Measurements from ENCODE around the gene GLIPR2. TPM values are rescaled to one million over a fixed set of nuclear protein-coding genes. Genes with fewer than 3 reads are reported as not detected.
A peak's percentile ranks its signal among the peaks of the same experiment; 100 is the strongest.
"Not testable (repeated sequence)": the region's sequence is repeated elsewhere in the genome, so short reads cannot be mapped to it uniquely, and the experiment has no call there.

GLIPR2 gene
- 10 to 100 TPM; 11.0 to 27.1 TPM for total RNA-seq

DNA sequence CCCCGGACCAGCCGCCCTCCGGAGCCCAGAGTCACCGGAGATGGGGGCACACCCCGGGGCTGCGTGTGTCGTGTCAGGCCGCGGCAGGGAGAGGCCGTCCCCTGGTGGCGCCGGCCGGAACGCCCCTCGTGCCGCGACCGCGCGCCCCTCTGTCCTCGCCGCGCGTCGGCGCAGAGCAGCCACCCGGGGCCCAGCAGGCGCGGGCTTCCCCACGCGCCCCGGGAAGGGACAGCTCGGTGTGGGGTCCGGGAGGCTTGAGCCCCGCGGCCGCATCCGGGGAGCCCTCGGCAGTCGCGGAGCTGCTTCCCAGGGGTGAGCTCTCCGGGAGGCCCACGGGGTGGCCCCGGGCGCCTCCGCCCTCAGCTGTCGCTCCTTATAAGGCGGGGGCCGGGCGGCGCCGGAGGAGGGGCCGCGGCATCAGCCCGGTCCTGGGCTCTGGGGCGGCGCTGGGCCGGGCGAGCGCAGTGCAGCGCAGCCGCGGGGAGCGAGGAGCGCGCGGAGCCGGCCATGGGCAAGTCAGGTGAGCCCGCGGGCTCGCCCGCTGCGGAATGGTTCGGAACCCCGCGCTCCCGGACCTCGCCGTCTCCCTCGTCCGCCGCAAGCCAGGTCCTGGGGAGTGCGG is at the start of gene GLIPR2:
TSS of gene GLIPR2 (plus strand) at position 462 of the 622 bp plus-strand sequence. CDS start at position 508, 46 bp downstream.
- Mint-ChIP-seq H3K4me1 (ENCODE audit: low read depth in 2 of 2) (peaks cover 48 to 49% of the 10 kb centered on the region in 2 donors), H3K9me3 (no peaks in the 10 kb centered on the region), H3K36me3 (no peaks in the 10 kb centered on the region), H3K4me3 (peak within 1 kb of the TSS; percentile 97), H3K27me3 (no peaks in the 10 kb centered on the region), H3K27ac (peak within 1 kb of the TSS; percentile 63 to 84)
- DNase-seq (ENCODE audit: low spot score), result peak; percentile 89
- peak; percentile 99 for ATAC-seq

DNA sequence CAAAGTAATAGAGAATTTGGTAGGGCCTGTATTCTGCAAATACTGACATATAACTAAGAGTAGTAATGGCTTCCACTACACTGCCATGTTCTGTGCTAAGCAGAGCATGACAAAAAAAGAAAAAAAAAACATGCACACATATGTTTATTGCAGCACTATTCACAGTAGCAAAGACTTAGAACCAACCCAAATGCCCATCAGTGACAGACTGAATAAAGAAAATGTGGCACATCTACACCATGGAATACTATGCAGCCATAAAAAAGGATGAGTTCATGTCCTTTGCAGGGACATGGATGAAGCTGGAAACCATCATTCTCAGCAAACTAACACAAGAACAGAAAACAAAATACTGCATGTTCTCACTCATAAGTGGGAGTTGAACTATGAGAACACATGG is 49.5 kb upstream of the GLIPR2 start:
- H3K27me3 Mint-ChIP-seq; H3K4me1 Mint-ChIP-seq (ENCODE audit: low read depth in 2 of 2): not testable (repeated sequence)

DNA sequence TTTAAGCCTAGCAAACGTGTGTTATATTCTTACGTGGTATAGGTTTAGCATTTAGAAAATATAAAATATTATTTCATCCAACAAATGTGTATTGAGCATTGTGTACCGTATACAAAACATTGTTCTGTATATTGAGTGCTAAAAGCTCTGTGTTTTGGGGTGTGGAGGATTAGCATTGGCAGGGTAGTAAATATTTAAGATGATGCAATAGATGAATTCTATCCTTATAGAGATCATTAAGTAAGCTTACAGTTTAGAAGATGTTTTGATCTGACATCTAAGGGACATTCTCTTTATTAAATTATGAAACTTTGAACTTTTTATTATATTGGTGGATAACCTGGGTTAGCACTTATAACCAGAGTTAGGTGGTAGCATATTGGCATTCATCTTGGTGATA is 48.5 kb upstream of the GLIPR2 start:
- H3K36me3 Mint-ChIP-seq, result peaks cover 10% of the 10 kb centered on the region
- no peak for DNase-seq (ENCODE audit: low spot score)
- H3K4me1 Mint-ChIP-seq (ENCODE audit: low read depth in 2 of 2), result peaks cover 10 to 13% of the 10 kb centered on the region in 2 donors
- H3K27ac Mint-ChIP-seq, result no peak overlapping the region
- H3K4me3 Mint-ChIP-seq, result no peak overlapping the region
- no peaks in the 10 kb centered on the region for H3K27me3 Mint-ChIP-seq
- H3K9me3 Mint-ChIP-seq, result no peaks in the 10 kb centered on the region
- no peak for ATAC-seq

More for the DNA sequence above, 49.5 kb upstream of the GLIPR2 start:
- not testable (repeated sequence) for ATAC-seq; DNase-seq (ENCODE audit: low spot score); H3K9me3 Mint-ChIP-seq; H3K27ac Mint-ChIP-seq; H3K4me3 Mint-ChIP-seq
- peaks cover 10% of the 10 kb centered on the region for H3K36me3 Mint-ChIP-seq

DNA sequence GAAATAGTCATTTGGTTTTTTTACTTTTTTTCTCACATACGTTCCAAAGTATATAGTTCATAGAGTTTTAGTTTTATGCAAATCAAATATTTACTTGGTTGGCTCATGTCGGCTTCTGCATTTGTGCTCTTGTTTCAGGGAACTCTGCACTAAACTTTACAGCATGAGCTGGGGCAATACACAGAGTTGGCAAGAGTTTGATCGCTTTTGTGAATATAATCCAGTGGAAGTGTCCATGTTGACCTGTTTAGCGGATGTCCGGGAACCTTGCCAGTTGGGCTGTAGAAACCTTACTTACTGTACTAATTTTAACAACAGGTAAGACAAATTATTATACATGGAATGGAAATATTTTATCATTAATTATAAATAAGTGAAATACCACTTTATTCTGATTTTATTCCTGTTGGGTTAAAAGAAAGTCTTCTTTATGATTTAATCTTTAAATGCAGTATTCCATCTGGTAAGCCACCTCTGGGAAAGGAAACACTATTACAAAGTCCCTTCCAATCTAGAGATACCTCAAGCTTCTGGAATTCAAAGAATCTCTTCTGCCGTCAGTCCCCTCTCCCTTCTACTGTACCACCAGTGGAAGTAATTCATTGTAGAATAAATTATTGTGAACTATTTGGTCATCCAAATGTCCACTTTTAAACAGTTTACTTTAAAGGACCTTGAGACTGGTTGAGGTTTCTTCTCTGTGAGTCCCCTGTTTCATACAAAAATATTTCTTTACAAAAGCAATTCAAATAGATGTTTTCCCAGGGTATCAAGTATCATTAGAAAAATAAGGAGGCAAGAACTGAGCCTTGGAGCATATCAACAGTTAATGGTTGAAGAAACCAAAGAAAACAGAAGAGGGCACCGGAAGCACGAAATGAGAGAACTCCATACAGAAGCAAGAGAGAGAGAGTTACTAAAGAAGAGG is 45.2 kb upstream of the GLIPR2 start:
- H3K27ac Mint-ChIP-seq, result peak overlapping the region; percentile 45 to 47
- H3K9me3 Mint-ChIP-seq, result no peaks in the 10 kb centered on the region
- no peak for ATAC-seq
- no peaks in the 10 kb centered on the region for H3K27me3 Mint-ChIP-seq
- DNase-seq (ENCODE audit: low spot score), result no peak
- H3K4me1 Mint-ChIP-seq (ENCODE audit: low read depth in 2 of 2), result peaks cover 14 to 20% of the 10 kb centered on the region in 2 donors
- H3K4me3 Mint-ChIP-seq, result peak overlapping the region; percentile 31
- H3K36me3 Mint-ChIP-seq, result peaks cover 7% of the 10 kb centered on the region

DNA sequence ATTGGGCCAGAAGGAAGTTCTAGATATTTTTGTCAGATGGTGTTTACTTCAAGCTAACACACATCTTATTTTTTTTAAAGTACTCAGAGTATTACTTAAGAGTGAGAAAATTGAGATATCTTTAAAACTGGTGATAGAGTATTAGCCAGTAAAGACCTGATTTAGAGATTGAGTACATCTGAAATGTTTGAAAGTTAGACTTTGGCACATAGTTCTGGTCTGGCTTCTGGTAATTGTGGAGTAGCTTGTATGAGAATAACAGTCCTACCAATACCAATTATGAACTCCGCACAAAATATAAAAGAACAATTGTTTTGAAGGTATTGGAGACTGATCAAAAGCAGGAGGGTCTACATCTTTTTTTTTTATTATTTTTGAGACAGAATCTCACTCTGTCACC is 44.5 kb upstream of the GLIPR2 start:
- no peaks in the 10 kb centered on the region for H3K9me3 Mint-ChIP-seq
- peak overlapping the region; percentile 45 to 85 for H3K27ac Mint-ChIP-seq
- peaks cover 14 to 20% of the 10 kb centered on the region in 2 donors for H3K4me1 Mint-ChIP-seq (ENCODE audit: low read depth in 2 of 2)
- peak overlapping the region; percentile 31 for H3K4me3 Mint-ChIP-seq
- peaks cover 7% of the 10 kb centered on the region for H3K36me3 Mint-ChIP-seq
- DNase-seq (ENCODE audit: low spot score) (no peak), ATAC-seq (no peak)
- H3K27me3 Mint-ChIP-seq, result no peaks in the 10 kb centered on the region

DNA sequence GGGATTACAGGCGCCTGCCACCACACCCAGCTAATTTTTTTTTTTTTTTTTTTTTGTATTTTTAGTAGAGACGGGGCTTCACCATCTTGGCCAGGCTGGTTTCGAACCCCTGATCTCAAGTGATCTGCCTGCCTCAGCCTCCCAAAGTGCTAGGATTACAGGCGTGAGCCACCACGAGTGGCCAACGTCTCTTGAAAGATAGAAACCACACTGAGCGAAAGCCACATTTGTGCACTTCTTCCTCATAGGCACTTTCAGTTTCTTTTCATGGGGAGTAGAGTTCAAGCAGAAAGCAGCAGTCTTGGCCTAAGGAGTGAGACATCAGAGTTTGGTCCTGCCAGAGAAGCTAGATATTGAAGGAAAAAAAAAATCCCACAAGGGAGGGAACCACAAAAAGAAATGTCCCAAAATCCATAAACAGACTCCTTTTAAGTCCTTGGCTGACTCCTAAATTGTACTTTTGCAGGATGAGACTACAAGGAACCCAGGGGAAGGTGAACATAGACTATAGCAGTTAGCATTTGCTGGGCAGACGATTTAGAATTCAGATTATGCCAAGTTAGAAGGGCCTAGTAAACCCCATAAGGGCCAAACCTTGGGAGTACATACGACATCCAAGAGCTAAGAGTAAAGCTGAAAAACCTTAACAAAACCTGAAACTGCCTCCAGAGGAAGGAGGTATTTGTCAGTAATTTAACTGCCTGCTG is 43.9 kb upstream of the GLIPR2 start:
- H3K4me1 Mint-ChIP-seq (ENCODE audit: low read depth in 2 of 2), result peaks cover 14 to 20% of the 10 kb centered on the region in 2 donors
- no peaks in the 10 kb centered on the region for H3K9me3 Mint-ChIP-seq
- peaks cover 7% of the 10 kb centered on the region for H3K36me3 Mint-ChIP-seq
- DNase-seq (ENCODE audit: low spot score) (peak; percentile 63), ATAC-seq (peak; percentile 85 to 96)
- peak overlapping the region; percentile 21 for H3K4me3 Mint-ChIP-seq
- peak overlapping the region; percentile 45 to 85 for H3K27ac Mint-ChIP-seq
- no peaks in the 10 kb centered on the region for H3K27me3 Mint-ChIP-seq

- Mint-ChIP-seq H3K36me3 (peaks cover 7% of the 10 kb centered on the region), H3K9me3 (no peaks in the 10 kb centered on the region), H3K27me3 (no peaks in the 10 kb centered on the region), H3K4me3 (no peak overlapping the region), H3K4me1 (ENCODE audit: low read depth in 2 of 2) (peaks cover 14 to 20% of the 10 kb centered on the region in 2 donors), H3K27ac (peak overlapping the region; percentile 45 to 85)
- DNase-seq (ENCODE audit: low spot score), result no peak
- no peak for ATAC-seq
These were observed 43.1 kb upstream of the GLIPR2 start for GRCh38 chr9:36093384-36093783.

- DNase-seq (ENCODE audit: low spot score), result no peak
- H3K36me3 Mint-ChIP-seq, result no peaks in the 10 kb centered on the region
- no peaks in the 10 kb centered on the region for H3K27me3 Mint-ChIP-seq
- ATAC-seq, result no peak
- no peaks in the 10 kb centered on the region for H3K9me3 Mint-ChIP-seq
- no peak overlapping the region for H3K4me3 Mint-ChIP-seq
- H3K4me1 Mint-ChIP-seq (ENCODE audit: low read depth in 2 of 2), result peaks cover 7 to 8% of the 10 kb centered on the region in 2 donors
- H3K27ac Mint-ChIP-seq, result no peak overlapping the region
These were observed 36.8 kb upstream of the GLIPR2 start for GRCh38 chr9:36099718-36100117.

DNA sequence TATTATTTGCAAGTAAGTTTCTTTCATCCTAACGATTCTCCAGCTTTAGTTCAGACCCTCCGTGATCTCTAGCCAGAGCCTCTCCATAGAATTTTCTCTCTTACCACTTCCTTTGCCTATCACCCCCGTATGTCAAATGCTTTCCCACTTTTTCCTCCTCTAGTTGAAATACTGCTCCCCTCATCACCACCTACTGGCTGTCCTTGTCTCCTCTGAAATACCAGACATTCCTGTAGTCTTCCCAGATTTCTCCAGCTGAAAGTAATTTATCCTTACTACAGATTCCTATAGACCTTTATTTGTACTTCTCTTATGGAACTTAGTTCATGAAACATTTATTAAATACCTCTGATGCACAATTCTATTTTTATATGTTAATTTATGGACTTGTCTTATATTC is 36.0 kb upstream of the GLIPR2 start:
- no peaks in the 10 kb centered on the region for H3K27me3 Mint-ChIP-seq
- peaks cover 7 to 8% of the 10 kb centered on the region in 2 donors for H3K4me1 Mint-ChIP-seq (ENCODE audit: low read depth in 2 of 2)
- no peaks in the 10 kb centered on the region for H3K9me3 Mint-ChIP-seq
- DNase-seq (ENCODE audit: low spot score) (no peak), ATAC-seq (no peak)
- no peak overlapping the region for H3K27ac Mint-ChIP-seq
- no peak overlapping the region for H3K4me3 Mint-ChIP-seq
- H3K36me3 Mint-ChIP-seq, result no peaks in the 10 kb centered on the region

- no peaks in the 10 kb centered on the region for H3K36me3 Mint-ChIP-seq
- no peak overlapping the region for H3K4me3 Mint-ChIP-seq
- no peak for DNase-seq (ENCODE audit: low spot score)
- H3K9me3 Mint-ChIP-seq, result no peaks in the 10 kb centered on the region
- peaks cover 7 to 8% of the 10 kb centered on the region in 2 donors for H3K4me1 Mint-ChIP-seq (ENCODE audit: low read depth in 2 of 2)
- H3K27ac Mint-ChIP-seq, result no peak overlapping the region
- H3K27me3 Mint-ChIP-seq, result no peaks in the 10 kb centered on the region
- ATAC-seq, result no peak
These were observed 34.4 kb upstream of the GLIPR2 start for GRCh38 chr9:36101916-36102741.

DNA sequence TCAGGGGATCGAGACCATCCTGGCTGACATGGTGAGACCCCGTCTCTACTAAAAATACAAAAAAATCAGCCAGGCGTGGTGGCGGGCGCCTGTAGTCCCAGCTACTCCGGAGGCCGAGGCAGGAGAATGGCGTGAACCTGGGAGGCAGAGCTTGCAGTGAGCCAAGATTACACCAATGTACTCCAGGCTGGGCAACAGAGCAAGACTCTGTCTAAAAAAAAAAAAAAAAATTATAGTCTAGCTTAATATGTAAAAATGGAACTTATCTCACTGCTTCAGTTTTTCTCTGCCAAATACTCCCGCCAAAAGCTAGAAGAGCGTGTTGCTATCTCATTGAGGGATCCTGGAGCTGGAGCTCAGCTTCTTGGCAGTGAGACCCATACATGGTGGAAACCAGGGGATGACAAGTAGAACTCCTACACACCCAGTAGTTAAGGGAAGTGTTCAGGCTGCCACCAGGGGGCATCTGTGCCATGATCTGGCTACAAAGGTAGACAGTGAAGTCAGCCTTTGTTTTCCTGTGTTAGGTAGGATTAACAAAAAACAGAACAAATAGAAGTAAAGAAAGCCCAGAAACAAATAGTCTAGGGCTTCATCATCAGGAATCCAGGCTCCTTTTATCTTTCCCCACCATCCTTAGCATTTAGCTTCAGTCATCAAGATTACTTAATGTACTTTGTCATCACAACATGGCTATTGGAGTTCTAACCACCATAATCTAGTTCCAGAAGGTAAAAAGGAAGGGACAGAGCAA is 33.6 kb upstream of the GLIPR2 start:
- no peaks in the 10 kb centered on the region for H3K9me3 Mint-ChIP-seq
- peaks cover 7 to 8% of the 10 kb centered on the region in 2 donors for H3K4me1 Mint-ChIP-seq (ENCODE audit: low read depth in 2 of 2)
- ATAC-seq, result peak; percentile 88 to 92
- DNase-seq (ENCODE audit: low spot score), result peak; percentile 88
- H3K36me3 Mint-ChIP-seq, result no peaks in the 10 kb centered on the region
- H3K4me3 Mint-ChIP-seq, result no peak overlapping the region
- no peak overlapping the region for H3K27ac Mint-ChIP-seq
- H3K27me3 Mint-ChIP-seq, result no peaks in the 10 kb centered on the region

DNA sequence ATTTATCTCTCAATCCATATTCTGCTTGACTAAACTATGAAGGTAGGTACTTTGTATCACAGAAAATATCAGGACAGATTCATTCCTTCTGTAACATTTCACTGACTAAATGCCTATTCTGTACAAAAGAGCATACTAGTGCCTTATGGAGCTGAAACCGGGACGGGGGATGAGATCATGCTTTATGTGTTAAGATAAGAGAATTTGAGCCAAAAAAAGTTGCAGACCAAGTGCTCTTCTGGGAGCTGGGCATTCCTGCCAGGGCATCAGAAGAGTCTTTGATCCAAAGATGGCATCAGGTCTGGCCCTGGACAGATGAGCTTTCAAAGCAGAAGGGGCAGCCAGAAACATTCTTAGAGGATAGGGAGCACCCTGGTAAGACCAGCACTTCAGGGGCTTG is 27.5 kb upstream of the GLIPR2 start:
- H3K27me3 Mint-ChIP-seq, result no peaks in the 10 kb centered on the region
- no peak for ATAC-seq
- no peak for DNase-seq (ENCODE audit: low spot score)
- no peak overlapping the region for H3K4me3 Mint-ChIP-seq
- no peak overlapping the region for H3K27ac Mint-ChIP-seq
- H3K36me3 Mint-ChIP-seq, result no peaks in the 10 kb centered on the region
- no peaks in the 10 kb centered on the region for H3K4me1 Mint-ChIP-seq (ENCODE audit: low read depth in 2 of 2)
- no peaks in the 10 kb centered on the region for H3K9me3 Mint-ChIP-seq
